H1 (cell line): ENCODE results near the gene PTTG1IP.

ENCODE experiments used
- ASH2L ChIP-seq: fragments of 200-600, 300-600 bp; sonication (generic); IDR thresholded peaks from one replicate; pipeline ENCODE4 v1.7.1; 2017; ENCODE audit warnings: low read length
- CEBPB ChIP-seq: IDR thresholded peaks from 2 replicates; pipeline ENCODE4 v1.6.1; 2012; ENCODE audit warnings: low read depth, low read length
- CHD1 ChIP-seq: IDR thresholded peaks from 2 replicates; pipeline ENCODE4 v1.6.1; 2012; ENCODE audit warnings: low read depth, low read length, improper control_type of control experiment
- EP300 ChIP-seq, 2 experiments: IDR thresholded peaks; 1 replicate in 1 of 2; 2 replicates in 1 of 2; pipeline ENCODE4 v1.6.1; 2011 to 2012; ENCODE audit warnings: low read depth in 2 of 2, low read length in 2 of 2, mild to moderate bottlenecking in 2 of 2, borderline replicate concordance in 1 of 2, inconsistent platforms in 1 of 2, moderate library complexity in 1 of 2
- JUN ChIP-seq: IDR thresholded peaks from 2 replicates; pipeline ENCODE4 v1.6.1; 2011; ENCODE audit warnings: low read depth, mild to moderate bottlenecking, improper control_type of control experiment, low read length
- MAFK ChIP-seq: IDR thresholded peaks from 2 replicates; pipeline ENCODE4 v1.6.1; 2012; ENCODE audit warnings: low read depth, mild to moderate bottlenecking, improper control_type of control experiment, low read length
- POLR2A ChIP-seq, 2 experiments: IDR thresholded peaks; 1 replicate in 1 of 2; 2 replicates in 1 of 2; pipeline ENCODE4 v1.6.1; 2011; ENCODE audit warnings: low read depth in 2 of 2, low read length in 2 of 2, mild to moderate bottlenecking in 2 of 2; ENCODE audit errors: control extremely low read depth in 1 of 2
- POLR2AphosphoS5 ChIP-seq: IDR thresholded peaks from 2 replicates; pipeline ENCODE4 v1.6.1; 2011; ENCODE audit warnings: low read depth, low read length
- RAD21 ChIP-seq, 2 experiments: IDR thresholded peaks in 1 of 2; conservative IDR thresholded peaks in 1 of 2; 2 replicates each; pipeline ENCODE4 v1.6.1; 2011; ENCODE audit warnings: low read depth in 2 of 2, low read length in 2 of 2, improper control_type of control experiment in 1 of 2, inconsistent platforms in 1 of 2, mild to moderate bottlenecking in 1 of 2, moderate library complexity in 1 of 2
- USF2 ChIP-seq: IDR thresholded peaks from 2 replicates; pipeline ENCODE4 v1.6.1; 2011; ENCODE audit warnings: low read length, improper control_type of control experiment
- TF ChIP-seq, protein P1 (sequence below): IDR thresholded peaks from 2 replicates; pipeline ENCODE4 v1.6.1; 2012; ENCODE audit warnings: low read length, inconsistent platforms
- TF ChIP-seq, protein P2 (sequence below), 3 experiments: IDR thresholded peaks; 1 replicate in 2 of 3; 2 replicates in 1 of 3; pipeline versions ENCODE4 v1.5.1 to v1.6.1; 2011; ENCODE audit warnings: low read length in 3 of 3, mild to moderate bottlenecking in 3 of 3, inconsistent platforms in 2 of 3, low read depth in 1 of 3, moderate library complexity in 1 of 3; ENCODE audit not compliant: insufficient read depth in 1 of 3; ENCODE audit errors: control extremely low read depth in 1 of 3

DNA sequence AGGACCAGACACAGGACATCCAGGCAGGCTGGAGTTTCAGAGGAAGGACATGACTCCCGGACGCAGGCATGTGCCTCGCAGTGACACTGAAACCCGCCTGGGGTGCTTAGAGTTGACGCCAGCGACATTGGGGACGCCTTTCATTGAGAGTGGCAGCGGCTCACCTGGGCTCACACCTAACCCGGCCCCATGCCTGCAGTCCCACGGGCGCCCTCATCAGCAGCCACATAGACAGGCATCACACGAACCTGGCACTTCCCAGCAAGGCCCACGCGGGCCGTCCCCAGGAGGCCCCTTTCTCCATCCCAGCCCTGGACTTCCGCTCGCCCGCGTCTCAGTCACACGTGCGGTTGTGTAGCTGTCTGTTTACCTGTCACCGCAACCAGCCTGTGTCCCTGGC lies 30.2 kb upstream of the PTTG1IP start:
- TF ChIP-seq EP300 (IDR thresholded peaks at IDR 0.05; ENCODE audit: borderline replicate concordance in 1 of 2, low read depth in 2 of 2, low read length in 2 of 2): no peak
- TF ChIP-seq MAFK: no peak
- TF ChIP-seq CEBPB: no peak
- no peak for TF ChIP-seq POLR2AphosphoS5
- TF ChIP-seq POLR2A (IDR thresholded peaks at IDR 0.05; ENCODE audit: control extremely low read depth in 1 of 2, low read depth in 2 of 2, low read length in 2 of 2): no peak
- TF ChIP-seq, protein P1, sequence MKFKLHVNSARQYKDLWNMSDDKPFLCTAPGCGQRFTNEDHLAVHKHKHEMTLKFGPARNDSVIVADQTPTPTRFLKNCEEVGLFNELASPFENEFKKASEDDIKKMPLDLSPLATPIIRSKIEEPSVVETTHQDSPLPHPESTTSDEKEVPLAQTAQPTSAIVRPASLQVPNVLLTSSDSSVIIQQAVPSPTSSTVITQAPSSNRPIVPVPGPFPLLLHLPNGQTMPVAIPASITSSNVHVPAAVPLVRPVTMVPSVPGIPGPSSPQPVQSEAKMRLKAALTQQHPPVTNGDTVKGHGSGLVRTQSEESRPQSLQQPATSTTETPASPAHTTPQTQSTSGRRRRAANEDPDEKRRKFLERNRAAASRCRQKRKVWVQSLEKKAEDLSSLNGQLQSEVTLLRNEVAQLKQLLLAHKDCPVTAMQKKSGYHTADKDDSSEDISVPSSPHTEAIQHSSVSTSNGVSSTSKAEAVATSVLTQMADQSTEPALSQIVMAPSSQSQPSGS: no peak
- TF ChIP-seq, protein P2, sequence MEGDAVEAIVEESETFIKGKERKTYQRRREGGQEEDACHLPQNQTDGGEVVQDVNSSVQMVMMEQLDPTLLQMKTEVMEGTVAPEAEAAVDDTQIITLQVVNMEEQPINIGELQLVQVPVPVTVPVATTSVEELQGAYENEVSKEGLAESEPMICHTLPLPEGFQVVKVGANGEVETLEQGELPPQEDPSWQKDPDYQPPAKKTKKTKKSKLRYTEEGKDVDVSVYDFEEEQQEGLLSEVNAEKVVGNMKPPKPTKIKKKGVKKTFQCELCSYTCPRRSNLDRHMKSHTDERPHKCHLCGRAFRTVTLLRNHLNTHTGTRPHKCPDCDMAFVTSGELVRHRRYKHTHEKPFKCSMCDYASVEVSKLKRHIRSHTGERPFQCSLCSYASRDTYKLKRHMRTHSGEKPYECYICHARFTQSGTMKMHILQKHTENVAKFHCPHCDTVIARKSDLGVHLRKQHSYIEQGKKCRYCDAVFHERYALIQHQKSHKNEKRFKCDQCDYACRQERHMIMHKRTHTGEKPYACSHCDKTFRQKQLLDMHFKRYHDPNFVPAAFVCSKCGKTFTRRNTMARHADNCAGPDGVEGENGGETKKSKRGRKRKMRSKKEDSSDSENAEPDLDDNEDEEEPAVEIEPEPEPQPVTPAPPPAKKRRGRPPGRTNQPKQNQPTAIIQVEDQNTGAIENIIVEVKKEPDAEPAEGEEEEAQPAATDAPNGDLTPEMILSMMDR (IDR thresholded peaks at IDR 0.05; ENCODE audit: control extremely low read depth in 1 of 3, insufficient read depth in 1 of 3, low read depth in 1 of 3, low read length in 3 of 3): no peak
- TF ChIP-seq USF2: no peak
- TF ChIP-seq ASH2L: no peak
- TF ChIP-seq CHD1: no peak
- TF ChIP-seq RAD21 (IDR thresholded peaks at IDR 0.05 in 1 of 2, conservative IDR thresholded peaks at IDR 0.05 in 1 of 2; ENCODE audit: low read depth in 2 of 2, low read length in 2 of 2): no peak
- TF ChIP-seq JUN: no peak
